HCT116 (cell line): ENCODE measurements around the gene TH.

Experiments
- CEBPB ChIP-seq: IDR thresholded peaks from 2 replicates; pipeline ENCODE4 v1.6.1; 2012; ENCODE audit warnings: low read depth
- CTCF ChIP-seq, 3 experiments: fragments of 200-600 bp in 1 of 3; sonication (generic) in 1 of 3; IDR thresholded peaks in 2 of 3; conservative IDR thresholded peaks in 1 of 3; 2 replicates each; pipeline ENCODE4 v1.5.1; 2012 to 2017; ENCODE audit warnings: low read depth in 2 of 3, low read length in 2 of 3, antibody characterized with exemption in 1 of 3, borderline replicate concordance in 1 of 3, control low read depth in 1 of 3, mild to moderate bottlenecking in 1 of 3, mixed read lengths in 1 of 3, mixed run types in 1 of 3, moderate library complexity in 1 of 3; ENCODE audit not compliant: insufficient read depth in 1 of 3
- EZH2 ChIP-seq: fragments of 200-600 bp; sonication (generic); IDR thresholded peaks from 2 replicates; pipeline ENCODE4 v1.6.1; 2017; ENCODE audit warnings: antibody characterized with exemption, mixed run types
- POLR2A ChIP-seq: IDR thresholded peaks from 2 replicates; pipeline ENCODE4 v1.7.0; 2011; ENCODE audit warnings: borderline replicate concordance; ENCODE audit not compliant: insufficient read depth, insufficient read length; ENCODE audit errors: extremely low read depth
- POLR2AphosphoS5 ChIP-seq: IDR thresholded peaks from 2 replicates; pipeline ENCODE4 v1.6.1; 2011; ENCODE audit warnings: mild to moderate bottlenecking, low read depth, low read length, moderate library complexity
- TCF7L2 ChIP-seq: IDR thresholded peaks from 2 replicates; pipeline ENCODE4 v1.7.0; 2011; ENCODE audit warnings: borderline replicate concordance, inconsistent platforms; ENCODE audit not compliant: insufficient read depth, insufficient read length; ENCODE audit errors: extremely low read depth
- ZNF274 ChIP-seq: fragments of 200-500 bp; sonication (Bioruptor generic); IDR thresholded peaks from 2 replicates; pipeline ENCODE4 v1.6.1; 2014; ENCODE audit warnings: mild to moderate bottlenecking, low read depth, low read length, inconsistent platforms
- TF ChIP-seq, protein P1 (sequence below): IDR thresholded peaks from 2 replicates; pipeline ENCODE4 v1.6.1; 2012

DNA sequence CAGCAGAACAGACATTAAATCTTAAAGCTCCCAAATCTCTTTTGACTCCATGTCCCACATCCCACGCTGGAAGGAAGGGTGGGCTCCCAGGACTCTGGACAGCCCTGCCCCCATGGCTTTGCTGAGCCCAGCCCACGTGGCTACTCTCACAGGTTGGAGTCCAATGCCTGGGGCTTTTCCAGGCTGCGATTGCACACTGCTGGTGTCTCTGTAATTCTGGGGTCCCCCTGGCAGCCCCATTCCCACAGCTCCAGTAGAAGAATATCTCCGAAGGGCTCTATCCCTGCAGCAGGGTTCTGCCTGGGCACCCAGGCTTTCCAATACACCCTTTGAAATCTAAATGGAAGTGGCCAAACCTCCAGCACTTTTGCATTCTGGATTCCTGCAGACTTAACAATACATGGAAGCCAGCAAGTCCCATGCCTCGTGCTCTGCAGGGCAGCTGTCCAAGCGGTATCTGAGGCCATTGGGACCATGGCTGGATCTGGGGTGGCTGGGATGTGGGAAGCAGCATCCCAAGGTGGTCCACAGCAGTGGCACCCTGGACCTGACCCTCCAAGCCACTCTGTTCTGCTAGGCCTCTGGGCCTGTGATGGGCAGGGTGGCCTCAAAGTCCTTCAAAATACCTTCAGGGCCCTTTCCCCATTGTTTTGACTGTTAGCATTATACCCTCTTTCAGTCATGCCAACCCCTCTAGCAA lies 47.9 kb upstream of the TH start:
- TF ChIP-seq POLR2A = no peak
- no peak for TF ChIP-seq CEBPB
- TF ChIP-seq ZNF274 = no peak
- no peak for TF ChIP-seq TCF7L2
- no peak for TF ChIP-seq EZH2
- TF ChIP-seq POLR2AphosphoS5 = no peak
- TF ChIP-seq CTCF (IDR thresholded peaks at IDR 0.05 in 2 of 3, conservative IDR thresholded peaks at IDR 0.05 in 1 of 3; ENCODE audit: borderline replicate concordance in 1 of 3, insufficient read depth in 1 of 3, low read depth in 2 of 3, low read length in 2 of 3) = no peak
- TF ChIP-seq, protein P1, sequence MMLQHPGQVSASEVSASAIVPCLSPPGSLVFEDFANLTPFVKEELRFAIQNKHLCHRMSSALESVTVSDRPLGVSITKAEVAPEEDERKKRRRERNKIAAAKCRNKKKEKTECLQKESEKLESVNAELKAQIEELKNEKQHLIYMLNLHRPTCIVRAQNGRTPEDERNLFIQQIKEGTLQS = no peak
